ENCODE data around the gene INTS4. TPM values are rescaled to one million over a fixed set of nuclear protein-coding genes. Genes with fewer than 3 reads are reported as not detected.
"Not testable (repeated sequence)": the region's sequence is repeated elsewhere in the genome, so short reads cannot be mapped to it uniquely, and the experiment has no call there.

INTS4 gene
- total and polyA plus RNA-seq, 2 of the 4 experiments (the other 2 are of a cell fraction): 24.0 to 52.5 TPM

GRCh38 chr11:77942465-77942864 is 52.0 kb downstream of the INTS4 start:
- H3K4me1 ChIP-seq (ENCODE audit: control insufficient read depth, insufficient read depth, low read length); H4K91ac ChIP-seq (ENCODE audit: insufficient read depth, low read depth, low read length); in situ Hi-C loops (cut with MboI; ENCODE audit: low sequenced_read_pairs); dilution Hi-C loops (cut with HindIII; ENCODE audit: low sequenced_read_pairs, unreplicated experiment); H3K14ac ChIP-seq (replicated peaks; ENCODE audit: low read depth, low read length); H3K9me3 ChIP-seq (ENCODE audit: control insufficient read depth, insufficient read depth, low read length); H2AK9ac ChIP-seq (replicated peaks; ENCODE audit: low read depth, low read length, poor library complexity); H2AFZ ChIP-seq (replicated peaks; ENCODE audit: low read length, poor library complexity); H2AK5ac ChIP-seq (ENCODE audit: low read depth, low read length); H2BK5ac ChIP-seq (ENCODE audit: low read depth, low read length, poor library complexity, severe bottlenecking); CTCF ChIA-PET; H2BK15ac ChIP-seq (ENCODE audit: low read depth, low read length); H2BK120ac ChIP-seq (ENCODE audit: low read depth, low read length); H3K4me3 ChIP-seq (ENCODE audit: insufficient read depth, low read depth, low read length); H3K9me1 ChIP-seq (ENCODE audit: insufficient read depth, low read length); POLR2A ChIA-PET (ENCODE audit: unreplicated experiment); H4K8ac ChIP-seq (ENCODE audit: low read depth in 2 of 2, low read length in 2 of 2); H3K36me3 ChIP-seq (ENCODE audit: control insufficient read depth, insufficient read depth, low read length); H3K18ac ChIP-seq (ENCODE audit: low read depth, low read length); H4K20me1 ChIP-seq (ENCODE audit: insufficient read depth, low read length); H3K56ac ChIP-seq (ENCODE audit: extremely low read depth, insufficient read depth, low read length); intact Hi-C loops (cut with micrococcal nuclease); H2BK20ac ChIP-seq (ENCODE audit: low read depth, low read length); BruUV-seq (replicated peaks); H3K27ac ChIP-seq (ENCODE audit: insufficient read depth, low read length); H3K4ac ChIP-seq (ENCODE audit: low read depth, low read length); H3K9ac ChIP-seq (ENCODE audit: low read depth, low read length); H3K79me1 ChIP-seq (ENCODE audit: low read depth in 1 of 2, low read length in 2 of 2); H3K27me3 ChIP-seq (ENCODE audit: control insufficient read depth, insufficient read depth, low read length); H4K5ac ChIP-seq (ENCODE audit: low read depth, low read length); H3K4me2 ChIP-seq (ENCODE audit: low read depth, low read length); H3K23ac ChIP-seq (ENCODE audit: low read depth, low read length): not testable (repeated sequence)
- ATAC-seq (ENCODE audit: low read depth) (peak; percentile 34; the same call in 1 of the 2 replicates), DNase-seq (peak; percentile 12)
- TF ChIP-seq CEBPB (IDR thresholded peaks at IDR 0.05; ENCODE audit: low read depth, low read length): peak; percentile 40; the same call in 1 of the 2 replicates

- ATAC-seq (ENCODE audit: low read depth); H3K9me3 ChIP-seq (ENCODE audit: control insufficient read depth, insufficient read depth, low read length); H3K4ac ChIP-seq (ENCODE audit: low read depth, low read length); H3K14ac ChIP-seq (replicated peaks; ENCODE audit: low read depth, low read length); H3K27ac ChIP-seq (ENCODE audit: insufficient read depth, low read length); CTCF ChIA-PET; H3K79me1 ChIP-seq (ENCODE audit: low read depth in 1 of 2, low read length in 2 of 2); H3K4me1 ChIP-seq (ENCODE audit: control insufficient read depth, insufficient read depth, low read length); dilution Hi-C loops (cut with HindIII; ENCODE audit: low sequenced_read_pairs, unreplicated experiment); H3K4me2 ChIP-seq (ENCODE audit: low read depth, low read length); DNase-seq; H3K56ac ChIP-seq (ENCODE audit: extremely low read depth, insufficient read depth, low read length); H2BK20ac ChIP-seq (ENCODE audit: low read depth, low read length); H3K36me3 ChIP-seq (ENCODE audit: control insufficient read depth, insufficient read depth, low read length); H3K27me3 ChIP-seq (ENCODE audit: control insufficient read depth, insufficient read depth, low read length); H4K91ac ChIP-seq (ENCODE audit: insufficient read depth, low read depth, low read length); H2AK9ac ChIP-seq (replicated peaks; ENCODE audit: low read depth, low read length, poor library complexity); H2AK5ac ChIP-seq (ENCODE audit: low read depth, low read length); intact Hi-C loops (cut with micrococcal nuclease); H4K20me1 ChIP-seq (ENCODE audit: insufficient read depth, low read length); H3K4me3 ChIP-seq (ENCODE audit: insufficient read depth, low read depth, low read length); H2BK15ac ChIP-seq (ENCODE audit: low read depth, low read length); H2BK120ac ChIP-seq (ENCODE audit: low read depth, low read length); POLR2A ChIA-PET (ENCODE audit: unreplicated experiment); H3K9me1 ChIP-seq (ENCODE audit: insufficient read depth, low read length); H3K18ac ChIP-seq (ENCODE audit: low read depth, low read length); BruUV-seq (replicated peaks); H3K23ac ChIP-seq (ENCODE audit: low read depth, low read length); H2BK5ac ChIP-seq (ENCODE audit: low read depth, low read length, poor library complexity, severe bottlenecking); H2AFZ ChIP-seq (replicated peaks; ENCODE audit: low read length, poor library complexity); H4K5ac ChIP-seq (ENCODE audit: low read depth, low read length); in situ Hi-C loops (cut with MboI; ENCODE audit: low sequenced_read_pairs); H4K8ac ChIP-seq (ENCODE audit: low read depth in 2 of 2, low read length in 2 of 2); H3K9ac ChIP-seq (ENCODE audit: low read depth, low read length): not testable (repeated sequence)
- WGBS, 2 experiments (ENCODE audit: extremely low coverage in 2 of 2, insufficient read length in 1 of 2): 98% methylated on average over 9 of the region's 24 CpGs; no CpG with 5 or more reads in 1 of the 2 experiments
Observed at GRCh38 chr11:77933596-77933995, 60.9 kb downstream of the INTS4 start.

Data from IMR-90 (cell line).